HEK293T (cell line): Measurements from ENCODE around the gene CARD11.

Experiments used
- CTCF ChIA-PET: fragments of 350-600 bp; formaldehyde crosslinking; extraction: SDS; loops from one replicate; lab custom pipeline; 2021; ENCODE audit warnings: antibody characterized with exemption, inconsistent platforms; lab: Yijun Ruan, JAX
- POLR2A ChIA-PET: fragments of 350-600 bp; formaldehyde crosslinking; extraction: SDS; loops from one replicate; lab custom pipeline; 2020; ENCODE audit warnings: antibody characterized with exemption, inconsistent platforms; lab: Yijun Ruan, JAX
- DNase-seq: peaks from one replicate; pipeline ENCODE4 v3.0.0; 2012; ENCODE audit warnings: mixed read lengths; ENCODE audit errors: extremely low spot score
- ARNT ChIP-seq: fragments of 450-650 bp; IDR thresholded peaks from 2 replicates; pipeline ENCODE4 v1.6.1; 2017; ENCODE audit warnings: mild to moderate bottlenecking
- BHLHE40 ChIP-seq: fragments of 450-650 bp; IDR thresholded peaks from 2 replicates; pipeline ENCODE4 v1.6.1; 2016; ENCODE audit warnings: mild to moderate bottlenecking, moderate library complexity, borderline replicate concordance
- CTBP1 ChIP-seq: fragments of 450-650 bp; IDR thresholded peaks from 2 replicates; pipeline ENCODE4 v1.6.1; 2016; ENCODE audit warnings: borderline replicate concordance
- ELF4 ChIP-seq: fragments of 450-650 bp; IDR thresholded peaks from 2 replicates; pipeline ENCODE4 v1.6.1; 2017; ENCODE audit warnings: antibody characterized with exemption
- FOXA1 ChIP-seq: fragments of 450-650 bp; IDR thresholded peaks from 2 replicates; pipeline ENCODE4 v1.6.1; 2016; ENCODE audit warnings: mild to moderate bottlenecking
- FOXK2 ChIP-seq: fragments of 450-650 bp; IDR thresholded peaks from 2 replicates; pipeline ENCODE4 v1.6.1; 2016; ENCODE audit warnings: mild to moderate bottlenecking
- FOXM1 ChIP-seq: fragments of 450-650 bp; IDR thresholded peaks from 2 replicates; pipeline ENCODE4 v1.6.1; 2017; ENCODE audit warnings: mild to moderate bottlenecking, borderline replicate concordance
- HDGF ChIP-seq: fragments of 450-650 bp; IDR thresholded peaks from 2 replicates; pipeline ENCODE4 v1.6.1; 2017; ENCODE audit warnings: antibody characterized with exemption, borderline replicate concordance
- L3MBTL2 ChIP-seq: fragments of 450-650 bp; conservative IDR thresholded peaks from 2 replicates; pipeline ENCODE4 v1.6.1; 2016; ENCODE audit warnings: mild to moderate bottlenecking
- LEF1 ChIP-seq: fragments of 450-650 bp; IDR thresholded peaks from 2 replicates; pipeline ENCODE4 v1.6.1; 2017; ENCODE audit warnings: mild to moderate bottlenecking, borderline replicate concordance
- NFRKB ChIP-seq: fragments of 450-650 bp; IDR thresholded peaks from 2 replicates; pipeline ENCODE4 v1.6.1; 2016; ENCODE audit warnings: mild to moderate bottlenecking, moderate library complexity
- SP1 ChIP-seq: fragments of 450-650 bp; IDR thresholded peaks from 2 replicates; pipeline ENCODE4 v1.6.1; 2017
- SUZ12 ChIP-seq: fragments of 450-650 bp; IDR thresholded peaks from 2 replicates; pipeline ENCODE4 v1.6.1; 2016; ENCODE audit warnings: mild to moderate bottlenecking
- TARDBP ChIP-seq: fragments of 450-650 bp; IDR thresholded peaks from 2 replicates; pipeline ENCODE4 v1.6.1; 2016
- ZNF384 ChIP-seq: fragments of 450-650 bp; IDR thresholded peaks from 2 replicates; pipeline ENCODE4 v1.6.1; 2016
- TF ChIP-seq, protein P1 (sequence below): fragments of 450-650 bp; IDR thresholded peaks from 2 replicates; pipeline ENCODE4 v1.6.1; 2016

Gene CARD11

DNA sequence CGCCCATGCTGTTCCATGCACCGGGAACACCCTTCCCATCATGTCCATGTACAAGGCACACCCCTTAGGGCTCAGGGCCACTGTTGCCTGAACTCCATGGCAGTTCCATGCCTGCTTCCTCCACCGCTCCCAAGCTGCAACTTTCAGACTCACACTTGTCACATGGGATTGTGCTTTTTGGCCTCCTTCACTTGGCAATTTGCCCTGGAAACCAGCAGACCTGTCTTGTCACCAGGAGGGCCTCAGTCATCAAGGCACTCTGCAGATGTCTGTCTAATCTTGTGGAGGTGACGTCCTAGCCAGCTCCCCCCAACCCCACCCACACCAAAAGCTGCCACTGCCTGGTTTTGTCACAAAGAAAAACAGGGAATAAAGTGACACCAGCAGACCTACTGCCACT, 47.5 kb downstream of the CARD11 start:
- DNase-seq: no peak
- POLR2A ChIA-PET: no interaction called here
- CTCF ChIA-PET: no interaction called here
- no peak for TF ChIP-seq CTBP1
- TF ChIP-seq SP1: no peak
- no peak for TF ChIP-seq TARDBP
- TF ChIP-seq FOXM1: no peak
- TF ChIP-seq L3MBTL2: no peak
- TF ChIP-seq, protein P1, sequence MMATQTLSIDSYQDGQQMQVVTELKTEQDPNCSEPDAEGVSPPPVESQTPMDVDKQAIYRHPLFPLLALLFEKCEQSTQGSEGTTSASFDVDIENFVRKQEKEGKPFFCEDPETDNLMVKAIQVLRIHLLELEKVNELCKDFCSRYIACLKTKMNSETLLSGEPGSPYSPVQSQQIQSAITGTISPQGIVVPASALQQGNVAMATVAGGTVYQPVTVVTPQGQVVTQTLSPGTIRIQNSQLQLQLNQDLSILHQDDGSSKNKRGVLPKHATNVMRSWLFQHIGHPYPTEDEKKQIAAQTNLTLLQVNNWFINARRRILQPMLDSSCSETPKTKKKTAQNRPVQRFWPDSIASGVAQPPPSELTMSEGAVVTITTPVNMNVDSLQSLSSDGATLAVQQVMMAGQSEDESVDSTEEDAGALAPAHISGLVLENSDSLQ: no peak
- TF ChIP-seq BHLHE40: no peak
- TF ChIP-seq ZNF384: no peak
- TF ChIP-seq FOXK2: no peak
- no peak for TF ChIP-seq NFRKB
- TF ChIP-seq LEF1: no peak
- TF ChIP-seq HDGF: no peak
- TF ChIP-seq SUZ12: no peak

DNA sequence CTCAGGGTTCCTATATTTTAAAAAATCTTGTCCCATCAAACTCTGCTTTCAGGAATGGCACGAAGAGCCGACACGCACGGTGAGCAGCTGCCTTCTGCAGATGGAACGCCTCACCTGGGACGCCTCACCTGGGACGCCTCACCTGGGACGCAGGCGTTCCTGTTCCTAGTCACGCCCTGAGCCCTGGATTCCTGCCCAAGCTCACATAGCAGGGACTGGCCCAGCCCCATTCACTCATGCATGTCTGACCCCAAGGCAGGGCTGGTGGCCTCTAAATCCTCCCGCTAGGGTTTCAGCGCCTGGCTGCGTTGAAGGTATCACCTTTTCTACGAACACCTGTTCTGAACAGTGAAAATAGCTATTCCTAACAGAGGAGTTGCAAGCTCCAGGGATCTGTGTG, 49.8 kb downstream of the CARD11 start:
- ChIA-PET CTCF (no interaction called here), POLR2A (no interaction called here)
- no peak for DNase-seq
- TF ChIP-seq LEF1 (no peak), NFRKB (no peak)

DNA sequence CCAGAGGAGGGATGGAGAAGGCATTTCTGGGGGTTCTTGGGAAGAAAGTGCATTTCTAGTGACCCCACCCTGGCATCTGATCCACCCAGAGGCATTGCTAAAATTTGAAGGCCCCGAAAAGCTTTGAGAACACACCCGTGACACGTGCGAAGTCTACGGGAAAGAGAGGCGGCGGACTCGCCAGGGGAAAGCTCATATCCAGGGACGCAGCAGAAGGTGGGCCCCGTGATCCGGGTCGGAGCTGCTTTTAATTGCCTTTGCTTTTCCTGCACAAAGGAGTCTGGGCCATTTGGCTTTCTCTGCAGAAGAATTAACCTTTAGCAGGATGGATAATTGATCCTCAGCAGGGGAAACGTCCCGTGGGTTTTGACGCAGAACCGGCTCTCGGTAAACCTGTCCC, 50.3 kb downstream of the CARD11 start:
- POLR2A ChIA-PET: no interaction called here
- DNase-seq: no peak
- CTCF ChIA-PET: no interaction called here
- no peak for TF ChIP-seq LEF1

DNA sequence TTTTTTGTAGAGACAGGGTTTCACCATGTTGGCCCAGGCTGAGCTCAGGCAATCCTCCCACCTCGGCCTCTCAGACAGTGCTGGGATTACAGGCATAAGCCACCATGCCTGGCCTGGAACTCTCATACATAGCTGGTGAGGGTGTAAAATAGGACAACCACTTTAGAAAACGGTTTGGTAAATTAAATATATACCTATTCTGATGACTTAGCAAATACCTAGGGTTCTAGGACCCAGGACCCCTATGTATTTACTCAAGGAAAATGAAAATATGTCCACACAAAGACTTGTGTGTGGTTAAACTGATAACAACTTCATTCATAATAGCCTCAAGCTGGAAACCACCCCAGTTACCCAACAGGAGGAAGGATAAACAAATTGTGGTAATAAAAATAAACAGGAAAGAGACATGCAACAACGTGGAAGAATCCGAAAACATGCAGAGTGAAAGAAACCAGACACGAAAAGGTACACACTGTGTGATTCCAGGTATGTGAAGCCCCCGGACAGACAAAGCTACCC, 52.7 kb downstream of the CARD11 start:
- CTCF ChIA-PET: interaction anchor here (0.6 kb wide), 1 partner anchor 18 kb away, joined by 4 read pairs; no protein-coding TSS in a partner anchor
- TF ChIP-seq ARNT (no peak), TARDBP (no peak)
- POLR2A ChIA-PET: no interaction called here
- DNase-seq: no peak

DNA sequence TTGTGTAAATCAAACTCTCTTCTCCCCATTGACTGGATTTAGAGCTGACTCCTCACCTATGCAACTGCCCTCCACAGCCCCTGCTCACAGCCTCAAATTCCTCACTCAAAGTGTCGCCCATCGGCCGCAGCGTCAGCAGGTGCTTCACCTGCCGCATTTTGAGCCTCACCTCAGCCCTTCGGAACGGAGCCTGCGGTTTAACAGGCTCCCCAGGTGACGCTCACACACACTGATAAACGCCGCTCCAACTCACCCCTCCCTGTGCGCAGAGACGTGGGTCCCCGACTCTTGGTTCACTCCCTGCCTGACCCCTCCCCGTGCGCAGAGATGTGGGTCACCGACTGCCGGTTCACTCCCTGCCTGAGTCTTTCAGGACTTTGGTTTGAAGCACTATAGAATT, 57.1 kb downstream of the CARD11 start:
- TF ChIP-seq LEF1 (no peak), TARDBP (no peak), NFRKB (no peak), FOXA1 (no peak), SP1 (no peak), FOXK2 (no peak), HDGF (no peak)
- TF ChIP-seq, protein P1: no peak
- no peak for DNase-seq
- ChIA-PET POLR2A (no interaction called here), CTCF (no interaction called here)

DNA sequence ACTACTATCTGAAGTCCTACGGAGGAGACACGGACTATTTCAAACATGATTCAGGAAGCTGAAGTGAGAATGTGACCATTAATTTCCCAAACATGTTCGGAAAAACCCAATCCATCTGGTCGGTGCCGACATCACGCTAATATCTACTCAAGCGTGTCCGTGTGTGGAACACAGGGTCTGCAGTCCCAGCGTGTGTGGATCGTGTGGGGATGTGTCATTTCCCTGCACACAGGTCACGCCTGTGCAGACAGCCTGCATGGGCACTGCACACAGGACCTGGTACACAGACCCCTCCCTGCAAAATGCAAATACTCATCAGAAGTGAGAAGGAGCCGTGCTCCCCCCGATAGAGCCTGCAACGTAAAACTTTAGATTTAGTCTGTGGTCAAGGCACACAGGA, 57.8 kb downstream of the CARD11 start:
- CTCF ChIA-PET: no interaction called here
- no peak for DNase-seq
- POLR2A ChIA-PET: no interaction called here
- TF ChIP-seq BHLHE40 (no peak), NFRKB (no peak), SUZ12 (no peak), ZNF384 (no peak), HDGF (no peak), FOXM1 (no peak), SP1 (no peak), FOXA1 (no peak), ARNT (no peak), ELF4 (no peak), L3MBTL2 (no peak), FOXK2 (no peak), LEF1 (no peak), TARDBP (no peak), CTBP1 (no peak)
- TF ChIP-seq, protein P1: no peak

DNA sequence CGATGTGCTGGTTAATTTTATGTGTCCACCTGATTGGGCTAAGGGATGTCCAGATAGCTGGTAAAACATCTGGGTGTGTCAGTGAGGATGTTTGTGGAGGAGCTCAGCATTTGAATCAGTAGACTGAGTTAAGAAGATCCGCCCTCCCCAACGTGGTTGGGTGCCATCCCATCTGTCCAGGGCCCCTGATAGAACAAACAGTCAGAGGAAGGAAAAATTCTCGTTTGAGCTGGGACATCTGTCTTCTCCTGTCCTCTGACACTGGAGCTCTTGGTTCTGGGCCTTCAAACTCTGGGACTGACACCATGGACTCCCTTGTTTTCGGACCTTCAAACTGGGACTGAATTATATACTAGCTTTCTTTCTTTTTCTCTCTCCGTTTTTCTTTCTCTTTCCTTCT, 59.6 kb downstream of the CARD11 start:
- TF ChIP-seq FOXM1: no peak
- no peak for TF ChIP-seq BHLHE40
- no peak for TF ChIP-seq ARNT
- TF ChIP-seq SUZ12: no peak
- TF ChIP-seq ZNF384: no peak
- DNase-seq: no peak
- ChIA-PET CTCF (no interaction called here), POLR2A (no interaction called here)

DNA sequence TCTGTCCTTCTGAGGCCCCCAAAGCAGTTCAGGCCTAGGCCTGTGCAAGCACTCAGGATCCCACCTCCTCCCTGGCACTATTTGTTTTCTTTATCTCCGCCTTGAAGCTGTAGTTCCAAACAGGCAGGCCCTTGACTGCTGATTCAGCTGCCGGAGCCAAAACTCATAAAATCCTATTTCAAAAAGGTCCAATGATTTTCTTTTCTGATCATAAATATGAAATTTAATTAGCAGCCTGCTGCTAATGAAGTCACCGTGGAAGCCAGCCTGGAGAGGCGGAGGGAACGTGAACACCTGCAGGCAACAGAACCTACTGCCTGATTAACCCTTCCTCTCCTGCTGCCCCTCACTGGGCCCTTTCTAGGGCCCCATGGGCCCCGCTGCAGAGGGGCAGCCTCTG, 60.1 kb downstream of the CARD11 start:
- ChIA-PET POLR2A (no interaction called here), CTCF (no interaction called here)
- DNase-seq: no peak
- TF ChIP-seq ELF4: no peak
- no peak for TF ChIP-seq BHLHE40
- TF ChIP-seq FOXA1: no peak
- no peak for TF ChIP-seq TARDBP
- no peak for TF ChIP-seq ZNF384
- TF ChIP-seq SP1: no peak
